GM12874 (cell line): ENCODE data around the gene TLNRD1.

Experiments used
- CTCF ChIP-seq: IDR thresholded peaks from 2 replicates; pipeline ENCODE4 v1.5.1; 2011; ENCODE audit warnings: low read depth, mild to moderate bottlenecking, control low read depth, low read length, moderate library complexity; ENCODE audit not compliant: insufficient read depth

TLNRD1 gene

GRCh38 chr15:81024265-81024872 is 23.6 kb downstream of the TLNRD1 start:
- TF ChIP-seq CTCF = no peak

- no peak for TF ChIP-seq CTCF
These were observed 24.2 kb downstream of the TLNRD1 start for GRCh38 chr15:81024936-81025335.

GRCh38 chr15:81025721-81026370 is 25.1 kb downstream of the TLNRD1 start:
- TF ChIP-seq CTCF = no peak

- TF ChIP-seq CTCF = no peak
These were observed 26.3 kb downstream of the TLNRD1 start for GRCh38 chr15:81026836-81027599.

- TF ChIP-seq CTCF = no peak
These were observed 28.9 kb downstream of the TLNRD1 start for GRCh38 chr15:81029414-81030300.

GRCh38 chr15:81030301-81030750 is 29.6 kb downstream of the TLNRD1 start:
- TF ChIP-seq CTCF = no peak
